GM12878 (cell line): ENCODE results near the gene MEX3C. TPM values are rescaled to one million over a fixed set of nuclear protein-coding genes. Genes with fewer than 3 reads are reported as not detected.

Experiments used
- ATAC-seq: fragments of 200-7000 bp; cut with Tn5 transposase; 3 replicates; pipeline ENCODE4 v1.9.1; 2020; ENCODE audit warnings: mild to moderate bottlenecking, moderate library complexity
- BruUV-seq: library from RNA; stranded (reverse); fragments of 400-500 nt; replicated peaks from 2 replicates; lab custom pipeline; 2021; lab: Mats Ljungman, UMichigan
- CTCF ChIA-PET: fragments of 300-600 bp; sonication (Branson Sonifier 250); formaldehyde crosslinking; extraction: SDS; loops from one replicate; lab custom pipeline; 2021; ENCODE audit warnings: inconsistent platforms; lab: Yijun Ruan, JAX
- POLR2A ChIA-PET: fragments of 350-600 bp; formaldehyde crosslinking; extraction: SDS; loops from one replicate; lab custom pipeline; 2021; ENCODE audit warnings: inconsistent platforms; lab: Charles Lee
- RAD21 ChIA-PET: fragments of 300-600 bp; sonication (Branson Sonifier 250); formaldehyde crosslinking; loops from one replicate; lab custom pipeline; 2023; ENCODE audit warnings: antibody characterized with exemption; ENCODE audit not compliant: unreplicated experiment; lab: Charles Lee
- SMC1A ChIA-PET: fragments of 300-600 bp; sonication (Branson Sonifier 250); formaldehyde crosslinking; loops from one replicate; lab custom pipeline; 2023; ENCODE audit not compliant: unreplicated experiment, uncharacterized antibody; lab: Charles Lee
- DNase-seq: peaks from one replicate; pipeline ENCODE4 v3.0.0-alpha.2; 2011; ENCODE audit warnings: low read depth, low spot score
- FAIRE-seq: peaks from 3 replicates; lab custom pipeline; 2011; peaks lifted over from hg19 to GRCh38; lab: Jason Lieb, UNC
- H2AFZ ChIP-seq: 2 replicates; pipeline ENCODE4 v1.6.0; 2011; ENCODE audit warnings: low read depth, low read length, control low read depth; ENCODE audit not compliant: control insufficient read depth
- H3K27ac ChIP-seq: 2 replicates; pipeline ENCODE4 v1.5.1; 2011; ENCODE audit warnings: control low read depth; ENCODE audit not compliant: control insufficient read depth, insufficient read depth
- H3K27me3 ChIP-seq, 2 experiments: replicated peaks in 1 of 2; 2 replicates each; pipeline versions ENCODE4 v1.6.0 to v1.6.1; 2011; ENCODE audit warnings: low read length in 1 of 2; ENCODE audit not compliant: control insufficient read depth in 2 of 2, insufficient read depth in 2 of 2
- H3K36me3 ChIP-seq, 2 experiments: 2 replicates each; pipeline ENCODE4 v1.5.1; 2011; ENCODE audit warnings: low read length in 1 of 2; ENCODE audit not compliant: control insufficient read depth in 2 of 2, insufficient read depth in 2 of 2
- H3K4me1 ChIP-seq: 2 replicates; pipeline ENCODE4 v1.6.1; 2011; ENCODE audit warnings: mild to moderate bottlenecking, low read length, moderate library complexity, mixed read lengths; ENCODE audit not compliant: control insufficient read depth, insufficient read depth
- H3K4me2 ChIP-seq: 2 replicates; pipeline ENCODE4 v1.6.0; 2011; ENCODE audit warnings: control low read depth; ENCODE audit not compliant: control insufficient read depth, insufficient read depth
- H3K4me3 ChIP-seq: fragments of 200-600 bp; sonication (generic); 2 replicates; pipeline ENCODE4 v1.5.1; 2016
- H3K79me2 ChIP-seq: 2 replicates; pipeline ENCODE4 v1.6.0; 2011; ENCODE audit warnings: low read length; ENCODE audit not compliant: control insufficient read depth, insufficient read depth
- H3K9ac ChIP-seq: 2 replicates; pipeline ENCODE4 v1.8.0; 2011; ENCODE audit warnings: low read length, control low read depth, mixed read lengths; ENCODE audit not compliant: control insufficient read depth, insufficient read depth
- H3K9me3 ChIP-seq: replicated peaks from 3 replicates; pipeline ENCODE4 v1.5.1; 2011; ENCODE audit warnings: mild to moderate bottlenecking, low read length; ENCODE audit not compliant: control insufficient read depth, insufficient read depth
- H4K20me1 ChIP-seq: 2 replicates; pipeline ENCODE4 v1.6.0; 2011; ENCODE audit not compliant: control insufficient read depth, insufficient read depth
- BCL3 ChIP-seq: IDR thresholded peaks from 2 replicates; pipeline ENCODE4 v1.6.1; 2011; ENCODE audit warnings: borderline replicate concordance, low read depth, mild to moderate bottlenecking, moderate library complexity, low read length; ENCODE audit not compliant: insufficient read depth, poor library complexity, severe bottlenecking
- CHD1 ChIP-seq: IDR thresholded peaks from 2 replicates; pipeline ENCODE4 v1.6.1; 2012; ENCODE audit warnings: low read depth, low read length, improper control_type of control experiment
- EED ChIP-seq: sonication (generic); IDR thresholded peaks from 2 replicates; pipeline ENCODE4 v1.6.1; 2016; ENCODE audit warnings: antibody characterized with exemption, low read depth
- FOXK2 ChIP-seq: fragments of 450-650 bp; IDR thresholded peaks from 2 replicates; pipeline ENCODE4 v1.6.1; 2017; ENCODE audit warnings: mild to moderate bottlenecking, moderate library complexity
- HDGF ChIP-seq: fragments of 450-650 bp; IDR thresholded peaks from 2 replicates; pipeline ENCODE4 v1.6.1; 2016; ENCODE audit warnings: antibody characterized with exemption
- SP1 ChIP-seq: IDR thresholded peaks from one replicate; pipeline ENCODE4 v1.6.1; 2011; ENCODE audit warnings: low read depth, low read length
- YY1 ChIP-seq: IDR thresholded peaks from 2 replicates; pipeline ENCODE4 v1.6.1; 2011; ENCODE audit warnings: low read depth, mild to moderate bottlenecking, low read length
- ZSCAN29 ChIP-seq: fragments of 450-650 bp; IDR thresholded peaks from 2 replicates; pipeline ENCODE4 v1.6.1; 2017; ENCODE audit warnings: mild to moderate bottlenecking, moderate library complexity
- whole genome bisulfite sequencing: methylation state at CpG from one replicate; pipeline ENCODE4 v1.1.6; 2016; ENCODE audit warnings: low lambda C conversion rate; ENCODE audit not compliant: insufficient replicate concordance, insufficient coverage; ENCODE audit errors: missing lambda C conversion rate; 5-methylcytosine and 5-hydroxymethylcytosine counted together
- in situ Hi-C: fragments of 300-500 bp; cut with MboI; formaldehyde crosslinking; loops from 9 replicates; pipeline ENCODE4 v1.14.3; 2018; ENCODE audit warnings: mixed read lengths
- intact Hi-C: fragments of 100-400 bp; cut with micrococcal nuclease; formaldehyde crosslinking; loops from one replicate; pipeline ENCODE4 v1.14.2; 2022; ENCODE audit not compliant: unreplicated experiment
- polyA plus RNA-seq, 11 experiments: library from polyadenylated mRNA; depleted of rRNA in 4 of 11; unstranded in 6 of 11; stranded (reverse) in 5 of 11; fragments of >200 nt; fragmentation: Nextera tagmentation in 4 of 11; fragmentation: Illumina TruSeq in 1 of 11; extraction: Ambion mirVana in 4 of 11; extraction: Trizol in 1 of 11; gene quantifications; 1 replicate in 1 of 11; 2 replicates in 10 of 11; pipeline versions ENCODE4 v1.2.1 to v1.2.3, GENCODE V29; 2011 to 2016; ENCODE audit warnings: inconsistent platforms in 2 of 11, missing spikeins in 2 of 11, low read depth in 1 of 11
- total RNA-seq, 4 experiments: library from RNA; depleted of rRNA in 3 of 4; stranded (reverse); fragments of >200 nt in 3 of 4; fragmentation: Illumina TruSeq in 1 of 4; extraction: Trizol in 1 of 4; gene quantifications; 2 replicates each; pipeline versions ENCODE4 v1.2.1 to v1.2.3, GENCODE V29; 2013 to 2021

The MEX3C gene
- total and polyA plus RNA-seq, 10 of the 15 experiments (the other 5 are each of a cell fraction or from before 2014, with no cell fraction given): 6.7 to 48.8 (median 21.3) TPM

DNA sequence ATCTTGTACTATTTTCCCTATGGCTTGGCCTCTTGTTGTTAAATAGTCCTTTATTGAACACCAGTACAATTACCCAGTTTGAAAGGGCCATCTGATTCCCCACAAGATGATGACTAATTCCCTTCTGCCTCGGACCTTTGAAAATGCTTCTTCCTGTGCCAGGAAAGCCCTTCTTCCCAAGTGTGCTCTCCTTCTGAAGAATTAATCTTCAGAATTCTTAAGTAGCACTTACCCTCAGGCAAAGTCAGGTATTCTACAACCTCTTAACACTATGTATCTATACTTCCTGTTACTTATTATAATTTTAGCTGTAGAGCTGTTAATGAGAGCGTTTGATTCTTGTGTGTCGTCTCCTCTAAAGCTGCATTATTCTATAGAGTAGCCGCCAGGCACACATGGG lies 28.6 kb upstream of the MEX3C start:
- H3K27me3 ChIP-seq: no peaks in the 10 kb centered on the region; a peak in 1 of 4 replicates
- SMC1A ChIA-PET: interaction anchor here (1.6 kb wide), 1 partner anchor 10 kb away, joined by 5 read pairs; no protein-coding TSS in a partner anchor
- H3K4me2 ChIP-seq: no peak overlapping the region
- H4K20me1 ChIP-seq: no peaks in the 10 kb centered on the region
- no peak for ATAC-seq
- RAD21 ChIA-PET: no interaction called here
- H3K4me1 ChIP-seq: no peaks in the 10 kb centered on the region
- no peaks in the 10 kb centered on the region; the same call in 2 of the 3 replicates for H3K9me3 ChIP-seq
- POLR2A ChIA-PET: interaction anchor here (1.4 kb wide), 1 partner anchor 13 kb away, joined by 3 read pairs; no protein-coding TSS in a partner anchor
- no peaks in the 10 kb centered on the region for H3K36me3 ChIP-seq
- no peak for FAIRE-seq
- no peak for DNase-seq
- no peak overlapping the region for H2AFZ ChIP-seq
- no peaks in the 10 kb centered on the region for H3K79me2 ChIP-seq
- no TSS peak for BruUV-seq
- H3K27ac ChIP-seq: no peak overlapping the region
- intact Hi-C loops (no loop called here), in situ Hi-C loops (no loop called here)
- CTCF ChIA-PET: no interaction called here
- H3K4me3 ChIP-seq: no peak overlapping the region
- no peak overlapping the region for H3K9ac ChIP-seq
- 42% methylated on average over 4 of the region's 4 CpGs for WGBS
- TF ChIP-seq EED: no peak
- no peak for TF ChIP-seq CHD1
- TF ChIP-seq YY1: no peak
- TF ChIP-seq BCL3: no peak
- no peak for TF ChIP-seq HDGF
- no peak for TF ChIP-seq FOXK2
- no peak for TF ChIP-seq SP1
- no peak for TF ChIP-seq ZSCAN29
